Ishikawa (cell line): Measurements from ENCODE around the gene DSG2.

Source experiments
- CEBPB ChIP-seq: IDR thresholded peaks from 2 replicates; pipeline ENCODE4 v1.6.1; 2012
- CREB1 ChIP-seq: IDR thresholded peaks from 2 replicates; pipeline ENCODE4 v1.6.1; 2012; ENCODE audit warnings: low read depth
- EGR1 ChIP-seq: IDR thresholded peaks from 2 replicates; pipeline ENCODE4 v1.6.1; 2012
- EP300 ChIP-seq: IDR thresholded peaks from 2 replicates; pipeline ENCODE4 v1.6.1; 2012; ENCODE audit warnings: borderline replicate concordance
- FOXM1 ChIP-seq: IDR thresholded peaks from 2 replicates; pipeline ENCODE4 v1.6.1; 2012; ENCODE audit warnings: low read depth, borderline replicate concordance
- NFIC ChIP-seq: IDR thresholded peaks from 2 replicates; pipeline ENCODE4 v1.6.1; 2012
- RAD21 ChIP-seq: IDR thresholded peaks from 2 replicates; pipeline ENCODE4 v1.6.1; 2012; ENCODE audit warnings: low read depth
- REST ChIP-seq: IDR thresholded peaks from 2 replicates; pipeline ENCODE4 v1.6.1; 2012; ENCODE audit warnings: low read depth, mild to moderate bottlenecking
- TAF1 ChIP-seq: IDR thresholded peaks from 2 replicates; pipeline ENCODE4 v1.6.1; 2012; ENCODE audit warnings: low read depth, mild to moderate bottlenecking
- TCF12 ChIP-seq: IDR thresholded peaks from 2 replicates; pipeline ENCODE4 v1.6.1; 2012; ENCODE audit warnings: low read depth
- TEAD4 ChIP-seq: IDR thresholded peaks from 2 replicates; pipeline ENCODE4 v1.6.1; 2012
- USF1 ChIP-seq: IDR thresholded peaks from 2 replicates; pipeline ENCODE4 v1.6.1; 2012
- YY1 ChIP-seq: IDR thresholded peaks from 2 replicates; pipeline ENCODE4 v1.6.1; 2012; ENCODE audit warnings: low read depth
- ZBTB7A ChIP-seq: IDR thresholded peaks from 2 replicates; pipeline ENCODE4 v1.6.1; 2012; ENCODE audit warnings: low read depth
- TF ChIP-seq, protein P1 (sequence below): IDR thresholded peaks from 2 replicates; pipeline ENCODE4 v1.6.1; 2012

Gene DSG2

DNA sequence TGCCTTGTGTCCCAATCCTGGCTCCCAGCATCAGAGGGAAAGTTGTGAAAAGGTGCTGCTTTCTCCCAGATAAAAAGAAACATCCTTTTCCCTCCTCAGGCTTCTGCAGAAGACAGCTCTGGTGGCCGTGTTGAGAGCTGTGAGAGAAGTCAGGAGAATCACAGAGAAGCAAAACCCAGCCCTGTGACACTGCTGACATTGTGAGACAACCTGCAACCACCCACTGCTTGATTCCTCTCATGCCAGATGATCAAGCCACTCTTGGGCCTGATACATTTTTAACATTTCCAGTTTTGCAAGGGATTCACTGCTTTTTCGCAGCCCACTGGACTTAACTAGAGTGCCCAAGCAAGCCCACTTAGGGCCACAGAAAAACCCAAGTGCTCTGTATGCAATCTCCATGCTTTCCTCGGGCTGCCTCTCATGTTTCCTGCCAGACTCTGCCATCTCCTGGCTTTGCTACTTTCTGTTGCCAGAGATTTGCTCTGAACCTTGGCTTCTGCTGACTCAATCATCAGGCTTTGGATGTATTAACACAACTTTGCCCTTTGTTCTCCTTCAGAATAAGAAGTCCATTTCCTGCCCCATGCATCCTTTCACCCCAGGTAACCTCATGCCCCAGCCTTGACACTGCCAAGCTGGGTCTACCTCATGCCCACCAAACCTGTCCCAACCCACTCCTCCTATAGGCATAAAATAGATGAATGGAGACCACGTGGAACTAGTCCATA lies 68.8 kb downstream of the DSG2 start:
- TF ChIP-seq YY1: no peak
- TF ChIP-seq NFIC: no peak
- no peak for TF ChIP-seq REST
- no peak for TF ChIP-seq TEAD4
- TF ChIP-seq TAF1: no peak
- TF ChIP-seq FOXM1: no peak
- TF ChIP-seq ZBTB7A: no peak
- TF ChIP-seq CEBPB: no peak
- TF ChIP-seq TCF12: no peak
- TF ChIP-seq, protein P1, sequence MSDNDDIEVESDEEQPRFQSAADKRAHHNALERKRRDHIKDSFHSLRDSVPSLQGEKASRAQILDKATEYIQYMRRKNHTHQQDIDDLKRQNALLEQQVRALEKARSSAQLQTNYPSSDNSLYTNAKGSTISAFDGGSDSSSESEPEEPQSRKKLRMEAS: no peak
- no peak for TF ChIP-seq CREB1
- TF ChIP-seq EGR1: no peak
- no peak for TF ChIP-seq EP300
- no peak for TF ChIP-seq USF1
- TF ChIP-seq RAD21: no peak

DNA sequence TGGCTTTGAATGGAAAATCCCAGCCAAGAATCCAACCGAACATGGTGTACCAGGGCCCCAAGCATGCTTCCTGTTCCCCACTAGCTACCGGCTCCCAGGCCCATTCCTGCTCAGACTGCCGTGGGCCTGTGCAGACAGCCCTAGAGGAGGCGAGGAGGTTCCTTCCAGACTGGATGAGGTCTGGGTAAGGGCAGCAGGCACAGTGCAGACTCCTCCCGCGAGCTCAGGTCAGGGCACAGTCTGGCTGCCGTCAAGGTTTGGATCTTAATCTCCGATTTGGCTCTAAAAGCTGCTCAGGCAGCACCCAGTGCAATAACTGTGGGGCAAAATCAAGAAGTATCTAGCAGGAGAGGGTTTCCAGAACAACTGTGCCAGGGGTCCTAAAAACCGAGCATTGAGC lies 74.4 kb downstream of the DSG2 start:
- no peak for TF ChIP-seq ZBTB7A
- no peak for TF ChIP-seq USF1
- TF ChIP-seq TEAD4: no peak
- no peak for TF ChIP-seq CREB1
- no peak for TF ChIP-seq CEBPB
- no peak for TF ChIP-seq TCF12
- no peak for TF ChIP-seq EP300
- TF ChIP-seq EGR1: no peak
- TF ChIP-seq, protein P1: no peak
- no peak for TF ChIP-seq YY1
- no peak for TF ChIP-seq RAD21
- no peak for TF ChIP-seq FOXM1

GRCh38 chr18:31573051-31573450 lies 75.1 kb downstream of the DSG2 start:
- TF ChIP-seq FOXM1 (no peak), ZBTB7A (no peak), CREB1 (no peak)

DNA sequence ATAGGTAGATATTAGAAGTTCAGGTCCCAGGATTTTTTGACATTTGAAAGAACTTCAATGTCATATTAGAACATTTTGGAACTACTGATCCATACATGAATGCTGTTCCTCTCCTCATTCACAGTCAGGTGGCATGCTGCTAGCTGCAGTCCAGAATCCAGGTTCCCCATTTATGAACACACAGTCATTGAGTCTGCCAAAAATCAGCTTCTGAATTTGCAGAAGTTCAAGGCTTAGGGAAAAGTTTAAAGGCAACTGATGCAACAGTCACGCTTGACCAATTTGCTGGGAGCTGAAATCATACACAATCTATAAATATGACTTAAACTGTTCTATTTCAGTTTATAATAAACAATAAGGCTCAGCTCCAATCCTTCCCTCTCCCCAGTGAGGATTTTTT lies 76.4 kb downstream of the DSG2 start:
- TF ChIP-seq EGR1 (no peak), NFIC (no peak), CEBPB (no peak), FOXM1 (no peak), RAD21 (no peak), REST (no peak), CREB1 (no peak), ZBTB7A (no peak), USF1 (no peak), YY1 (no peak), TCF12 (no peak), TEAD4 (no peak)

DNA sequence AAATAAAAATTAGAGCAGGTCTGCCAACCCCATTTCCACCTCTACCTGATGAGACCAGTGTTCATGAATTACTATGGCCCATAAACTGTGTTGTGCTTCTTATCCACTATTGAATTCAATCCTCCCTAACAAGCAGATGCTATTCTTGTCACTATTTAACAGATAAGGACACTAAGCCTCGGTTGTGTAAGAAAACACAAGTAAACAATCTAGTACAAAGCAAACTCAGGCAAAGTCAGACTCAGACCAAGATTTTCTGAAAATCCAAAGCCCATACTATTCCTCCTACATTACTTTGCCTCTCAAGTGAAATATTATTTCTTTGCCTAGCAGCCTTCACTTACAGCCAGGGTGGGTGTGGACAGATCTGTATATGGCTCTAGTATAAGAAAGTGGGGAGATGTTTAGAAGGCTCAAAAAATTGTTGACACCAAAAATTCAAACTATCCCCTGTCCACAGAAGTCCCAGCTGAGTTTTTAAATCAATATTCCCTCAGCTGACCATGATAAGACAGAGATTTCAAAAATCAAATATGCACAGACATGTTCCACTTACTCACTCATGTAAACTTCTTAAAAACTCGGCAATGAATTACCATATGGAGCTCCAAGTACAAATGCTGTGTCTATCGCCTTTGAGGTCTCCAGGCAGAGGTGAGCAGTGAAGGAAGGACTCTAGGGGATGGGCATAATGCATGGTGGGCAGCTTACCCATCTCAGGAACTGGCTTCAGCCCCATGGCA lies 77.7 kb downstream of the DSG2 start:
- TF ChIP-seq EGR1: no peak
- no peak for TF ChIP-seq CEBPB

DNA sequence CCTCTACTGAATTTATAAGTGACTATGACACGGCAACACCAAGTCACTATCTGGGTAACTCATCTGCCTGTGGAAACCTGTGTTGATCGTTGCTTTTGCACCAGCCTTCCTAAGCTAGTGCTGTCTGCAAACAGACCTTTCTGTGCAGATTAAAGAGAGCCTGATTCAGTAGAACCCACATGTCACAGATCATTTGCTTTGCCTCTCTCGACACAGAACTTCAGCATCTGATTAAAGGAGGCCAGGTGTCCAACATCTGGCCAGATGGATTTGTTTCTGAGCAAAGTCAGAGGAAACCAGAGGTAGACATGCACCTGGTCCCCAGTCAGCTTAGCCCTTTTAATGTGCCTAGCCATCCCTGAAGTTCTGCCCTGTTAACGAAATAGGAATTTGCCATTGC lies 78.7 kb downstream of the DSG2 start:
- no peak for TF ChIP-seq TAF1
- no peak for TF ChIP-seq FOXM1
- TF ChIP-seq ZBTB7A: no peak
- no peak for TF ChIP-seq CREB1
- TF ChIP-seq, protein P1: no peak
- TF ChIP-seq RAD21: no peak
- TF ChIP-seq TCF12: no peak
- TF ChIP-seq YY1: no peak
- no peak for TF ChIP-seq REST
